A549 (cell line): Measurements from ENCODE around the gene SNTB2. TPM values are rescaled to one million over a fixed set of nuclear protein-coding genes. Genes with fewer than 3 reads are reported as not detected.

Source experiments
- ATAC-seq, 2 experiments: fragments of 200-7000 bp in 1 of 2; fragments of >200 bp in 1 of 2; cut with Nextera tagmentation in 1 of 2; cut with Tn5 transposase in 1 of 2; 3 replicates each; pipeline versions ENCODE4 v1.8.0 to v1.9.1; 2018 to 2020; ENCODE audit warnings: mild to moderate bottlenecking in 1 of 2, moderate library complexity in 1 of 2
- CTCF ChIA-PET: fragments of 300-600 bp; sonication (Branson Sonifier 250); formaldehyde crosslinking; extraction: SDS; loops from one replicate; lab custom pipeline; 2021; ENCODE audit warnings: antibody characterized with exemption, inconsistent platforms; lab: Yijun Ruan, JAX
- POLR2A ChIA-PET: fragments of 350-600 bp; formaldehyde crosslinking; extraction: SDS; loops from one replicate; lab custom pipeline; 2021; ENCODE audit warnings: antibody characterized with exemption, inconsistent platforms; lab: Yijun Ruan, JAX
- DNase-seq, 2 experiments: peaks; one replicate each; pipeline versions ENCODE4 v3.0.0 to v3.0.0-alpha.2; 2011 to 2016; ENCODE audit warnings: low read depth in 1 of 2, low spot score in 1 of 2
- FAIRE-seq: peaks from 2 replicates; lab custom pipeline; 2011; peaks lifted over from hg19 to GRCh38; lab: Jason Lieb, UNC
- H3K27ac ChIP-seq, 2 experiments: fragments of >200 bp; sonication (Bioruptor Twin); formaldehyde crosslinking; 3 replicates each; pipeline ENCODE4 v1.5.1; 2016 to 2017
- H3K4me1 ChIP-seq: fragments of >200 bp; sonication (Bioruptor Twin); formaldehyde crosslinking; 3 replicates; pipeline ENCODE4 v1.6.1; 2016
- H3K4me2 ChIP-seq: fragments of >200 bp; sonication (Bioruptor Twin); formaldehyde crosslinking; 3 replicates; pipeline ENCODE4 v1.6.1; 2016
- H3K4me3 ChIP-seq: fragments of >200 bp; sonication (Bioruptor Twin); formaldehyde crosslinking; 3 replicates; pipeline ENCODE4 v1.5.1; 2016
- H3K9me3 ChIP-seq: fragments of >200 bp; sonication (Bioruptor Twin); formaldehyde crosslinking; 3 replicates; pipeline ENCODE4 v1.6.1; 2016
- BCL3 ChIP-seq: fragments of >200 bp; sonication (Bioruptor Twin); formaldehyde crosslinking; IDR thresholded peaks from 3 replicates; pipeline ENCODE4 v1.6.1; 2016
- CBX2 ChIP-seq: fragments of 200-600 bp; sonication (generic); IDR thresholded peaks from 2 replicates; pipeline ENCODE4 v1.6.1; 2016; ENCODE audit warnings: low read depth, mild to moderate bottlenecking, borderline replicate concordance
- CBX8 ChIP-seq: fragments of 200-600 bp; sonication (generic); IDR thresholded peaks from 2 replicates; pipeline ENCODE4 v1.6.1; 2016
- CEBPB ChIP-seq, 2 experiments: fragments of >200 bp in 1 of 2; sonication (Bioruptor Twin) in 1 of 2; formaldehyde crosslinking in 1 of 2; IDR thresholded peaks; 2 replicates each; pipeline ENCODE4 v1.6.1; 2012 to 2016
- CHD2 ChIP-seq: fragments of 150-350 bp; IDR thresholded peaks from 2 replicates; pipeline ENCODE4 v1.6.1; 2014; ENCODE audit warnings: low read length; ENCODE audit not compliant: partially characterized antibody
- E2F6 ChIP-seq: IDR thresholded peaks from 2 replicates; pipeline ENCODE4 v1.6.1; 2012; ENCODE audit warnings: low read depth, borderline replicate concordance
- ELK1 ChIP-seq: fragments of 150-350 bp; IDR thresholded peaks from 2 replicates; pipeline ENCODE4 v1.6.1; 2014; ENCODE audit warnings: low read depth, mild to moderate bottlenecking, low read length
- ESRRA ChIP-seq: fragments of 150-350 bp; IDR thresholded peaks from 2 replicates; pipeline ENCODE4 v1.6.1; 2014; ENCODE audit warnings: mild to moderate bottlenecking, low read length, borderline replicate concordance
- FOXS1 ChIP-seq: fragments of 250-450 bp; sonication (Bioruptor Pico); IDR thresholded peaks from 2 replicates; pipeline ENCODE4 v1.5.0; 2020; ENCODE audit warnings: mild to moderate bottlenecking, moderate library complexity
- GATA3 ChIP-seq: IDR thresholded peaks from 2 replicates; pipeline ENCODE4 v1.6.1; 2012; ENCODE audit warnings: borderline replicate concordance
- HMGXB4 ChIP-seq: fragments of 250-450 bp; sonication (Bioruptor Pico); IDR thresholded peaks from 2 replicates; pipeline ENCODE4 v1.5.0; 2021; ENCODE audit warnings: mild to moderate bottlenecking, moderate library complexity, borderline replicate concordance
- HOXA7 ChIP-seq: fragments of 250-450 bp; sonication (Bioruptor Pico); IDR thresholded peaks from 2 replicates; pipeline ENCODE4 v1.5.0; 2020; ENCODE audit warnings: mild to moderate bottlenecking, moderate library complexity
- HOXB5 ChIP-seq: fragments of 250-450 bp; sonication (Bioruptor Pico); IDR thresholded peaks from 2 replicates; pipeline ENCODE4 v1.5.0; 2020; ENCODE audit warnings: mild to moderate bottlenecking, moderate library complexity
- KDM1A ChIP-seq: fragments of 200-600 bp; sonication (generic); IDR thresholded peaks from 2 replicates; pipeline ENCODE4 v1.6.1; 2016; ENCODE audit warnings: low read depth, mild to moderate bottlenecking
- KDM5A ChIP-seq: fragments of 200-600 bp; sonication (generic); IDR thresholded peaks from 2 replicates; pipeline ENCODE4 v1.6.1; 2016; ENCODE audit warnings: antibody characterized with exemption, mild to moderate bottlenecking
- MAFK ChIP-seq: fragments of 450-650 bp; IDR thresholded peaks from 2 replicates; pipeline ENCODE4 v1.6.1; 2014; ENCODE audit not compliant: partially characterized antibody
- MAX ChIP-seq: IDR thresholded peaks from 2 replicates; pipeline ENCODE4 v1.6.1; 2012
- MYC ChIP-seq: IDR thresholded peaks from 2 replicates; pipeline ENCODE4 v1.6.1; 2012; ENCODE audit warnings: mild to moderate bottlenecking, inconsistent platforms, low read length, improper control_type of control experiment, borderline replicate concordance
- NFE2L2 ChIP-seq: fragments of 150-350 bp; conservative IDR thresholded peaks from 2 replicates; pipeline ENCODE4 v1.6.1; 2014; ENCODE audit warnings: low read length
- RCOR1 ChIP-seq: fragments of 150-350 bp; IDR thresholded peaks from 2 replicates; pipeline ENCODE4 v1.6.1; 2014; ENCODE audit warnings: antibody characterized with exemption, low read length, low read depth
- REST ChIP-seq: fragments of 200-600 bp; sonication (generic); IDR thresholded peaks from 2 replicates; pipeline ENCODE4 v1.6.1; 2016; ENCODE audit warnings: antibody characterized with exemption, mild to moderate bottlenecking, moderate library complexity
- SMC3 ChIP-seq: fragments of >200 bp; sonication (Bioruptor Twin); formaldehyde crosslinking; IDR thresholded peaks from 3 replicates; pipeline ENCODE4 v1.6.1; 2018; ENCODE audit warnings: inconsistent platforms
- TFCP2L1 ChIP-seq: fragments of 250-450 bp; sonication (Bioruptor Pico); IDR thresholded peaks from 2 replicates; pipeline ENCODE4 v1.5.0; 2021; ENCODE audit warnings: mild to moderate bottlenecking
- USF2 ChIP-seq: fragments of 450-650 bp; IDR thresholded peaks from 2 replicates; pipeline ENCODE4 v1.6.1; 2014; ENCODE audit warnings: antibody characterized with exemption
- ZC3H11A ChIP-seq: fragments of 450-650 bp; IDR thresholded peaks from 2 replicates; pipeline ENCODE4 v1.6.1; 2014; ENCODE audit warnings: antibody characterized with exemption, mild to moderate bottlenecking
- ZNF302 ChIP-seq: fragments of 250-450 bp; sonication (Bioruptor Pico); IDR thresholded peaks from 2 replicates; pipeline ENCODE4 v1.9.0; 2021; ENCODE audit warnings: inconsistent platforms, mild to moderate bottlenecking, moderate library complexity
- WGBS: methylation state at CpG from one replicate; pipeline ENCODE4 v1.1.6; 2017; ENCODE audit errors: missing lambda C conversion rate; 5-methylcytosine and 5-hydroxymethylcytosine counted together
- polyA plus RNA-seq, 4 experiments: library from polyadenylated mRNA; depleted of rRNA in 3 of 4; stranded (reverse); fragments of >200 nt; fragmentation: RNase III in 1 of 4; extraction: RNeasy Plus Mini Kit Qiagen cat#74134 plus additional on column Dnase treatment in 1 of 4; gene quantifications; 2 replicates in 3 of 4; 3 replicates in 1 of 4; pipeline ENCODE4 v1.2.3, GENCODE V29; 2011 to 2017

Gene SNTB2
- polyA plus RNA-seq, 2 of the 4 experiments (the other 2 are of a cell fraction) = 7.8 to 20.8 TPM

- no peak for TF ChIP-seq CBX8
- TF ChIP-seq CEBPB (IDR thresholded peaks at IDR 0.05) = no peak
- TF ChIP-seq ZC3H11A = no peak
- no peak for TF ChIP-seq TFCP2L1 (CRISPR knock-in tag)
- no peak for TF ChIP-seq ELK1
- TF ChIP-seq CHD2 = no peak
- no peak for TF ChIP-seq USF2
- no peak for TF ChIP-seq HOXB5 (CRISPR knock-in tag)
- TF ChIP-seq RCOR1 = no peak
- no peak for TF ChIP-seq E2F6
- TF ChIP-seq NFE2L2 = no peak
- no peak for TF ChIP-seq MAX
- TF ChIP-seq CBX2 = no peak
- no peak for TF ChIP-seq SMC3
- no peak for TF ChIP-seq MYC
- no peak for TF ChIP-seq MAFK
- FAIRE-seq (no peak), ATAC-seq (no peak), DNase-seq (no peak)
- H3K9me3 ChIP-seq = no peaks in the 10 kb centered on the region
- H3K4me2 ChIP-seq = no peak overlapping the region
- CTCF ChIA-PET = interaction anchor here (1.0 to 1.3 kb wide), 2 partner anchors 10 to 16 kb away, joined by 3 read pairs; no protein-coding TSS in a partner anchor
- WGBS = 41% methylated on average over 1 of the region's 1 CpG
- H3K4me1 ChIP-seq = 0 out of 3 replicates have a peak, but pooled peaks cover 4% of the 10 kb centered on the region
- H3K4me3 ChIP-seq = no peak overlapping the region
- H3K27ac ChIP-seq = no peak overlapping the region
- POLR2A ChIA-PET = no interaction called here
These were observed 119.1 kb downstream of the SNTB2 start for GRCh38 chr16:69306031-69306430.

- peaks cover 4% of the 10 kb centered on the region; the same call in 1 of the 3 replicates for H3K4me1 ChIP-seq
- H3K4me3 ChIP-seq = no peak overlapping the region
- TF ChIP-seq HOXA7 (CRISPR knock-in tag) (no peak), GATA3 (no peak), BCL3 (no peak), ESRRA (no peak), REST (no peak), RCOR1 (no peak), FOXS1 (CRISPR knock-in tag) (no peak), KDM5A (no peak), KDM1A (no peak), HMGXB4 (CRISPR knock-in tag) (no peak), ZNF302 (CRISPR knock-in tag) (no peak)
- TF ChIP-seq, all 56 proteins: peak for 0
- CTCF ChIA-PET = interaction anchor here (1.0 to 1.3 kb wide), 2 partner anchors 11 to 157 kb away, joined by 3 read pairs; no protein-coding TSS in a partner anchor
- POLR2A ChIA-PET = no interaction called here
- DNase-seq = no peak
- Histone ChIP-seq H3K27ac (no peak overlapping the region), H3K9me3 (no peaks in the 10 kb centered on the region), H3K4me2 (no peak overlapping the region)
- ATAC-seq = no peak
- WGBS = 71% methylated on average over 1 of the region's 1 CpG
- no peak for FAIRE-seq
These were observed 120.1 kb downstream of the SNTB2 start for GRCh38 chr16:69307091-69307490.
